ENCODE results near the gene ZNF420. TPM values are rescaled to one million over a fixed set of nuclear protein-coding genes. Genes with fewer than 3 reads are reported as not detected.

ZNF420 gene
- total RNA-seq, 2 donors from 2014 or later: 5.6 to 8.6 TPM

- H3K36me3 ChIP-seq: peaks cover 33% of the 10 kb centered on the region
- peaks cover 68 to 100% of the 10 kb centered on the region in 2 donors for H3K9me3 ChIP-seq
- H3K4me1 ChIP-seq: no peaks in the 10 kb centered on the region
- no peak overlapping the region for H3K4me3 ChIP-seq
- DNase-seq (ENCODE audit: low spot score): no peak
- no peak for TF ChIP-seq CTCF (IDR thresholded peaks at IDR 0.05)
- H3K27me3 ChIP-seq: no peaks in the 10 kb centered on the region
- no peak overlapping the region for H3K27ac ChIP-seq
Observed at GRCh38 chr19:37127999-37128820, 50.0 kb downstream of the ZNF420 start.

- no peak for TF ChIP-seq CTCF (IDR thresholded peaks at IDR 0.05)
- Histone ChIP-seq H3K4me3 (no peak overlapping the region), H3K27me3 (no peaks in the 10 kb centered on the region), H3K4me1 (no peaks in the 10 kb centered on the region), H3K36me3 (peaks cover 33% of the 10 kb centered on the region), H3K27ac (no peak overlapping the region), H3K9me3 (peaks cover 71 to 100% of the 10 kb centered on the region in 2 donors)
- DNase-seq (ENCODE audit: low spot score): no peak
Observed at GRCh38 chr19:37128821-37129177, 50.6 kb downstream of the ZNF420 start.

- Histone ChIP-seq H3K36me3 (no peaks in the 10 kb centered on the region), H3K9me3 (peaks cover 51 to 100% of the 10 kb centered on the region in 2 donors), H3K27ac (no peak overlapping the region), H3K4me3 (no peak overlapping the region), H3K27me3 (no peaks in the 10 kb centered on the region), H3K4me1 (no peaks in the 10 kb centered on the region)
- DNase-seq (ENCODE audit: low spot score): no peak
- TF ChIP-seq CTCF (IDR thresholded peaks at IDR 0.05): no peak
Observed at GRCh38 chr19:37136111-37136510, 57.9 kb downstream of the ZNF420 start.

- Histone ChIP-seq H3K27me3 (no peaks in the 10 kb centered on the region), H3K27ac (no peak overlapping the region), H3K4me1 (no peaks in the 10 kb centered on the region), H3K4me3 (no peak overlapping the region), H3K9me3 (peaks cover 34 to 98% of the 10 kb centered on the region in 2 donors), H3K36me3 (peaks cover 30% of the 10 kb centered on the region)
- no peak for DNase-seq (ENCODE audit: low spot score)
- no peak for TF ChIP-seq CTCF (IDR thresholded peaks at IDR 0.05)
Observed at GRCh38 chr19:37148214-37148613, 70.0 kb downstream of the ZNF420 start.

- H3K4me3 ChIP-seq: no peak overlapping the region
- DNase-seq (ENCODE audit: low spot score): no peak
- no peak overlapping the region for H3K27ac ChIP-seq
- no peak for TF ChIP-seq CTCF (IDR thresholded peaks at IDR 0.05)
- H3K4me1 ChIP-seq: no peaks in the 10 kb centered on the region
- H3K36me3 ChIP-seq: peaks cover 77% of the 10 kb centered on the region
- peaks cover 8 to 99% of the 10 kb centered on the region in 2 donors for H3K9me3 ChIP-seq
- no peaks in the 10 kb centered on the region for H3K27me3 ChIP-seq
Observed at GRCh38 chr19:37160153-37160552, 81.9 kb downstream of the ZNF420 start.

GRCh38 chr19:37165635-37166034 lies 87.4 kb downstream of the ZNF420 start:
- H3K27me3 ChIP-seq: no peaks in the 10 kb centered on the region
- H3K9me3 ChIP-seq: peaks cover 4 to 62% of the 10 kb centered on the region in 2 donors
- no peaks in the 10 kb centered on the region for H3K4me1 ChIP-seq
- TF ChIP-seq CTCF (IDR thresholded peaks at IDR 0.05): no peak
- H3K4me3 ChIP-seq: no peak overlapping the region
- H3K36me3 ChIP-seq: peaks cover 72% of the 10 kb centered on the region
- no peak for DNase-seq (ENCODE audit: low spot score)
- H3K27ac ChIP-seq: no peak overlapping the region

Data from right atrium auricular region (tissue), 2 donors.